B cell (primary cell): ENCODE data around the gene GNB2. TPM values are rescaled to one million over a fixed set of nuclear protein-coding genes. Genes with fewer than 3 reads are reported as not detected.

Source experiments
- ATAC-seq: fragments of 200-7000 bp; cut with Tn5 transposase; one replicate; pipeline ENCODE4 v1.10.0; 2021; ENCODE audit warnings: low read depth, mild to moderate bottlenecking, moderate number of reproducible peaks, moderate library complexity
- CTCF ChIA-PET: fragments of 350-600 bp; sonication (Branson Sonifier 250); formaldehyde crosslinking; loops from one replicate; lab custom pipeline; 2021; ENCODE audit warnings: antibody characterized with exemption, inconsistent platforms; lab: Charles Lee
- POLR2A ChIA-PET: fragments of 350-600 bp; sonication (Branson Sonifier 250); formaldehyde crosslinking; loops from one replicate; lab custom pipeline; 2021; ENCODE audit warnings: antibody characterized with exemption; lab: Charles Lee
- DNase-seq: peaks from one replicate; pipeline ENCODE4 v3.0.0; 2013
- H2AFZ ChIP-seq: 2 replicates; pipeline ENCODE4 v1.6.1; 2012; ENCODE audit warnings: mild to moderate bottlenecking, low read depth, low read length; ENCODE audit not compliant: insufficient read depth, poor library complexity, severe bottlenecking
- H3K27ac ChIP-seq, 2 donors: 1 replicate in 1 of 2; 2 replicates in 1 of 2; pipeline ENCODE4 v1.5.1; 2012 to 2013; ENCODE audit warnings: low read length in 2 of 2, mild to moderate bottlenecking in 2 of 2, moderate library complexity in 1 of 2
- H3K27me3 ChIP-seq, 4 experiments: fragments of 200-600 bp in 1 of 4; sonication (generic) in 1 of 4; replicated peaks in 1 of 4; 1 replicate in 2 of 4; 2 replicates in 2 of 4; pipeline versions ENCODE4 v1.6.1 to v1.7.0; 2013 to 2016; ENCODE audit warnings: low read length in 3 of 4, mild to moderate bottlenecking in 2 of 4, mixed read lengths in 1 of 4, moderate library complexity in 1 of 4; ENCODE audit not compliant: insufficient read depth in 4 of 4, control insufficient read depth in 3 of 4; ENCODE audit errors: control extremely low read depth in 1 of 4
- H3K36me3 ChIP-seq, 2 experiments: replicated peaks in 1 of 2; 1 replicate in 1 of 2; 2 replicates in 1 of 2; pipeline versions ENCODE4 v1.6.1 to v1.7.1; 2013; ENCODE audit warnings: low read length in 1 of 2; ENCODE audit not compliant: insufficient read depth in 2 of 2, control insufficient read depth in 1 of 2; ENCODE audit errors: control extremely low read depth in 1 of 2, extremely low read depth in 1 of 2
- H3K4me1 ChIP-seq, 2 donors: fragments of 200-600 bp in 1 of 2; sonication (generic) in 1 of 2; 1 replicate in 1 of 2; 2 replicates in 1 of 2; pipeline versions ENCODE4 v1.5.1 to v1.6.1; 2013 to 2017; ENCODE audit warnings: low read length in 2 of 2; ENCODE audit not compliant: control insufficient read depth in 2 of 2, insufficient read depth in 2 of 2
- H3K4me2 ChIP-seq: replicated peaks from 2 replicates; pipeline ENCODE3; 2012; ENCODE audit warnings: mild to moderate bottlenecking, low read depth, low read length; ENCODE audit not compliant: poor library complexity, severe bottlenecking
- H3K4me3 ChIP-seq, 5 experiments: fragments of 200-600 bp in 1 of 5; sonication (generic) in 1 of 5; 1 replicate in 3 of 5; 2 replicates in 2 of 5; pipeline versions ENCODE4 v1.5.1 to v1.7.0; 2011 to 2016; ENCODE audit warnings: low read length in 4 of 5, mild to moderate bottlenecking in 4 of 5, low read depth in 2 of 5, control low read depth in 1 of 5, moderate library complexity in 1 of 5; ENCODE audit not compliant: insufficient read depth in 1 of 5; ENCODE audit errors: control extremely low read depth in 1 of 5, extremely low read depth in 1 of 5
- H3K79me2 ChIP-seq: fragments of 200-600 bp; sonication (generic); one replicate; pipeline ENCODE4 v1.6.0; 2016; ENCODE audit warnings: low read length; ENCODE audit not compliant: control insufficient read depth, insufficient read depth
- H3K9ac ChIP-seq: fragments of 200-600 bp; sonication (generic); 2 replicates; pipeline ENCODE4 v1.6.1; 2017; ENCODE audit warnings: mild to moderate bottlenecking, low read length, moderate library complexity
- H3K9me3 ChIP-seq, 3 donors: one replicate each; pipeline versions ENCODE4 v1.6.1 to v1.7.1; 2013; ENCODE audit warnings: low read length in 2 of 3; ENCODE audit not compliant: control insufficient read depth in 2 of 3, insufficient read depth in 1 of 3; ENCODE audit errors: control extremely low read depth in 1 of 3
- H4K20me1 ChIP-seq: 2 replicates; pipeline ENCODE4 v1.6.0; 2012; ENCODE audit warnings: mild to moderate bottlenecking, low read length; ENCODE audit not compliant: insufficient read depth, control insufficient read depth, poor library complexity, severe bottlenecking
- H3K27ac Mint-ChIP-seq: one replicate; pipeline ENCODE4 v1.8.0; 2021; ENCODE audit warnings: mixed read lengths
- H3K27me3 Mint-ChIP-seq: one replicate; pipeline ENCODE4 v1.8.0; 2021; ENCODE audit warnings: mixed read lengths
- H3K4me1 Mint-ChIP-seq: one replicate; pipeline ENCODE4 v1.8.0; 2021; ENCODE audit warnings: mixed read lengths
- H3K4me3 Mint-ChIP-seq: one replicate; pipeline ENCODE4 v1.8.0; 2021; ENCODE audit warnings: mixed read lengths
- H3K9me3 Mint-ChIP-seq: one replicate; pipeline ENCODE4 v1.8.0; 2022; ENCODE audit warnings: mixed read lengths; ENCODE audit not compliant: insufficient read depth
- EZH2 ChIP-seq: IDR thresholded peaks from 2 replicates; pipeline ENCODE4 v1.6.1; 2012; ENCODE audit warnings: borderline replicate concordance, low read depth, mild to moderate bottlenecking, moderate library complexity, low read length; ENCODE audit not compliant: insufficient read depth, poor library complexity, severe bottlenecking
- WGBS: methylation state at CpG from one replicate; pipeline ENCODE4 v1.1.5; 2013; ENCODE audit warnings: missing lambda C conversion rate; ENCODE audit not compliant: insufficient coverage; 5-methylcytosine and 5-hydroxymethylcytosine counted together
- intact Hi-C: fragments of 100-400 bp; cut with micrococcal nuclease; formaldehyde crosslinking; loops from one replicate; pipeline ENCODE4 v1.10.0; 2022
- polyA plus RNA-seq: library from polyadenylated mRNA; depleted of rRNA; stranded (reverse); fragments of >200 nt; gene quantifications from 2 replicates; pipeline ENCODE4 v1.2.3, GENCODE V29; 2012
- total RNA-seq, 2 donors: library from RNA; stranded (reverse); fragments of 120-200 nt in 1 of 2; gene quantifications; 1 replicate in 1 of 2; 2 replicates in 1 of 2; pipeline versions ENCODE4 v1.2.3 to v1.2.4, GENCODE V29; 2013 to 2022
- TF ChIP-seq, protein P1 (sequence below): fragments of 200-600 bp; IDR thresholded peaks from one replicate; pipeline ENCODE4 v1.8.0; 2022; ENCODE audit warnings: antibody characterized with exemption, mild to moderate bottlenecking

The GNB2 gene
- total and polyA plus RNA-seq, 2 donors (not counting 1 experiment from before 2014, with no cell fraction given) = 127 to 221 TPM

DNA sequence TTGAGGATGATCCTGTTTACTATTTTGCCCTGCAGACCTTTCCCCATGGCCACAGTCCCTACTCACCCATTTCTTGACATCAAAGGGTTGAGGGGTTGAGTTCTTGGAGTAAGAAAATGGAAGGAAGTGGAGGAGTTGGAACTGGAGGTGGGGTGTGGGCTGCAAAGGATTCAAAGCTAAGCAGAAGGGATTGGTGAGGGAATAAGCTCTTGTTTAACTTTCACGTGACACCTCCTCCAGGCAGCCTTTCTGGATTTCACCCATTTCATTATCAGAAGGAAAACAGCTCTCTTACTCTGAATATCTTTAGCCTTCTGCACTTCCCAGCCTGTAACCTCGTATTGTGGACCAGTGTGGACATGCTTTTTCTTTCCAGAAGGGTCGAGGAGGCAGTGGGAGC lies 47.5 kb upstream of the GNB2 start:
- H3K4me3 Mint-ChIP-seq = peak overlapping the region; percentile 80

More for the DNA sequence above, 47.5 kb upstream of the GNB2 start:
- H3K79me2 ChIP-seq = no peaks in the 10 kb centered on the region
- peaks cover 12 to 13% of the 10 kb centered on the region in 2 donors for H3K4me1 ChIP-seq
- peaks cover 11% of the 10 kb centered on the region for H3K4me1 Mint-ChIP-seq
- peak overlapping the region; percentile 81 for H2AFZ ChIP-seq
- DNase-seq (no peak), ATAC-seq (no peak)
- ChIA-PET POLR2A (interaction anchor here (0.6 to 1.4 kb wide), 2 partner anchors 12 to 14 kb away, joined by 3 to 10 read pairs; partner anchors contain the start of gene MOSPD3), CTCF (interaction anchor here (0.7 to 2.4 kb wide), 6 partner anchors 11 to 67 kb away, joined by 3 to 7 read pairs (median 4); partner anchors contain the start of genes GNB2 and MOSPD3)
- TF ChIP-seq, protein P1, sequence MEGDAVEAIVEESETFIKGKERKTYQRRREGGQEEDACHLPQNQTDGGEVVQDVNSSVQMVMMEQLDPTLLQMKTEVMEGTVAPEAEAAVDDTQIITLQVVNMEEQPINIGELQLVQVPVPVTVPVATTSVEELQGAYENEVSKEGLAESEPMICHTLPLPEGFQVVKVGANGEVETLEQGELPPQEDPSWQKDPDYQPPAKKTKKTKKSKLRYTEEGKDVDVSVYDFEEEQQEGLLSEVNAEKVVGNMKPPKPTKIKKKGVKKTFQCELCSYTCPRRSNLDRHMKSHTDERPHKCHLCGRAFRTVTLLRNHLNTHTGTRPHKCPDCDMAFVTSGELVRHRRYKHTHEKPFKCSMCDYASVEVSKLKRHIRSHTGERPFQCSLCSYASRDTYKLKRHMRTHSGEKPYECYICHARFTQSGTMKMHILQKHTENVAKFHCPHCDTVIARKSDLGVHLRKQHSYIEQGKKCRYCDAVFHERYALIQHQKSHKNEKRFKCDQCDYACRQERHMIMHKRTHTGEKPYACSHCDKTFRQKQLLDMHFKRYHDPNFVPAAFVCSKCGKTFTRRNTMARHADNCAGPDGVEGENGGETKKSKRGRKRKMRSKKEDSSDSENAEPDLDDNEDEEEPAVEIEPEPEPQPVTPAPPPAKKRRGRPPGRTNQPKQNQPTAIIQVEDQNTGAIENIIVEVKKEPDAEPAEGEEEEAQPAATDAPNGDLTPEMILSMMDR = no peak
- TF ChIP-seq EZH2 = no peak
- H3K9ac ChIP-seq = peak overlapping the region; percentile 64
- peak overlapping the region; percentile 53 for H3K27ac Mint-ChIP-seq
- peaks cover 0 to 1% of the 10 kb centered on the region in 2 experiments for H3K36me3 ChIP-seq
- H3K9me3 ChIP-seq = no peaks in the 10 kb centered on the region
- WGBS = 0% methylated on average over 1 of the region's 3 CpGs
- peak overlapping the region; percentile 89 for H3K4me2 ChIP-seq
- intact Hi-C loops = loop anchor here (1.0 kb wide), 4 partner anchors 14 to 47 kb away; partner anchors contain the start of genes FBXO24, GNB2, LRCH4 and MOSPD3
- peak overlapping the region in 4 of 5 experiments; percentile 21 to 53 (median 44) for H3K4me3 ChIP-seq
- no peaks in the 10 kb centered on the region for H3K27me3 ChIP-seq
- no peaks in the 10 kb centered on the region for H4K20me1 ChIP-seq
- H3K9me3 Mint-ChIP-seq = no peaks in the 10 kb centered on the region
- H3K27ac ChIP-seq = no peak overlapping the region
- no peaks in the 10 kb centered on the region for H3K27me3 Mint-ChIP-seq
